IPS DF 6.9 (cell line): ENCODE results near the gene CDH4.

Experiments
- DNase-seq: peaks from one replicate; pipeline ENCODE4 v3.0.0-alpha.2; 2013; ENCODE audit warnings: low read depth, low spot score
- H3K27ac ChIP-seq: one replicate; pipeline ENCODE4 v1.5.1; 2013; ENCODE audit warnings: low read length, control low read depth
- H3K27me3 ChIP-seq: 2 replicates; pipeline ENCODE4 v1.6.1; 2013; ENCODE audit warnings: mild to moderate bottlenecking, low read length; ENCODE audit not compliant: control insufficient read depth, insufficient read depth
- H3K36me3 ChIP-seq: 2 replicates; pipeline ENCODE4 v1.6.1; 2013; ENCODE audit warnings: low read length; ENCODE audit not compliant: control insufficient read depth, insufficient read depth
- H3K4me1 ChIP-seq: 2 replicates; pipeline ENCODE4 v1.6.1; 2013; ENCODE audit warnings: low read length; ENCODE audit not compliant: control insufficient read depth, insufficient read depth
- H3K4me3 ChIP-seq: 2 replicates; pipeline ENCODE4 v1.5.1; 2013; ENCODE audit warnings: mild to moderate bottlenecking, low read length
- H3K9me3 ChIP-seq: 2 replicates; pipeline ENCODE4 v1.6.1; 2013; ENCODE audit warnings: low read length, inconsistent platforms; ENCODE audit not compliant: control insufficient read depth, insufficient read depth
- WGBS: extraction: QIAGEN DNeasy Blood & Tissue Kit; methylation state at CpG from one replicate; pipeline ENCODE4 v1.1.7; 2013; ENCODE audit warnings: mixed read lengths, missing lambda C conversion rate; ENCODE audit not compliant: insufficient read length, insufficient coverage; 5-methylcytosine and 5-hydroxymethylcytosine counted together

CDH4 gene

DNA sequence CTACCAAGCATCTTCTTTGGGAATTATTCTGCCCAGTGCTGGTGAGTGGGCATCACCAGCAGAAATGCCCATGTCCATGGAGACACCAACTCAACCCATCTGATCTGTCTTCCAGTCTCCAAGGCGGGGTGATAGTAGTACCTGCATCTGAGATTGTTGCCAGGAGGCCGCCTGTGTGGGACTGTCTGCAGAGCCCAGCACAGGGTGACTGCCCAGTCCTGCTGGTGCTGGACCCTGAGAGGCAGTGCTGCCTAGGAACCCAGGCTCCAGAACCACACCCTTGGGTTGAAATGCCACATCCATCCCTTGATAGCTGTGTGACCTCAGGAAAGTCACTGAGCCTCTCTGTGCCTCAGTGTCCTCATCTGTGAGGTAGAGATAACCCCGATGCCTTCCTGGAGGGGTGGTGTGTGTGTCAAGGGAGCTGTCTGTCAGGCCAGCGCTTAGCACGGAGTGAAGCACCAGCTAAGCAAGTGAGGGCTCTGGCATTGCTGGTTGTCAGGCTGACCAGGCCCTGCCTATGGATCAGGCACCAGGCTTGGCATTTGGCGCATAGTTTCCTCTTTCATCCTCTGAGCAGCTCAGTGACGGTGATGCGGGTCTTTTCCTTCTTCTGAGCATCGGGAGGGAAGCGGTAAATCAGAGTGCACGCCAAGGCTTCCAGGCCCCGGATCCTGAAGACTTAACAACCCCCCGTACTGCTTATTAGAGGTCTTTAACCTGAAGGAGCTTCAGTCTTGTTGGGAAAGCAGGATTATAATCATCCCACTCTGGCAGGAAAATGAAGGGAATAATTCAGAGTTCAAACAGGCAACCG is 268.2 kb downstream of the CDH4 start:
- no CpG with 5 or more reads among the region's 14 CpGs for WGBS
- DNase-seq, result no peak
- Histone ChIP-seq H3K9me3 (no peaks in the 10 kb centered on the region), H3K4me1 (no peaks in the 10 kb centered on the region), H3K36me3 (no peaks in the 10 kb centered on the region), H3K27ac (no peak overlapping the region), H3K27me3 (no peaks in the 10 kb centered on the region), H3K4me3 (no peak overlapping the region)

DNA sequence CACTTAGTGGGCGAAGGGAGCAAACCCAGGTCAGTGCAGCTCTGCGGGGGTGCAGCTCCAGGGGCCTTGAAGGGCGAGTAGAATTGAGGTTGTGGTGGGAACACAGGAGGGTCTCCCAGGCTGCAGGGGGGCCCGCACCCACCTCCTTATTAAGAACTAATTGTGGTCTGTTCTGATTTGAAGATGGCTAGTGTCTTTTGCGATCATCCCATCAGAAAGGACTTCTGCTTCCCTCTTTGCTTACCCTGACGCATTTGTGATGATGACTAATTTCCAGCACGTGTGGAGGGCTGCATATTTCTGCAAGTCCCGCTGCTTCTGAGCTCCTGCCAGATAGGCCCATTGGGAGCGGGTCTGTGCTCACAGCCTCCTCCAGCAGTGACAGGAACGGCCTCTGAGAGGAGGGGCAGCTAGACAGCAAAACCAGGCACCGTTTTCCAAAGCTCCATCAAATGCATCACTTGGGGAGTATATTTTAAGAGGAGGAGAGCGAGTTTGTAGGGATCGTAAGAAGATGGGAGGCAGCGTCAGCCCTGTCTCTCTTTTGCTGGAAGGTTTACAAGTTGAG is 268.9 kb downstream of the CDH4 start:
- Histone ChIP-seq H3K9me3 (no peaks in the 10 kb centered on the region), H3K27me3 (no peaks in the 10 kb centered on the region), H3K4me1 (no peaks in the 10 kb centered on the region), H3K36me3 (no peaks in the 10 kb centered on the region), H3K27ac (no peak overlapping the region), H3K4me3 (no peak overlapping the region)
- WGBS, result no CpG with 5 or more reads among the region's 14 CpGs
- no peak for DNase-seq

DNA sequence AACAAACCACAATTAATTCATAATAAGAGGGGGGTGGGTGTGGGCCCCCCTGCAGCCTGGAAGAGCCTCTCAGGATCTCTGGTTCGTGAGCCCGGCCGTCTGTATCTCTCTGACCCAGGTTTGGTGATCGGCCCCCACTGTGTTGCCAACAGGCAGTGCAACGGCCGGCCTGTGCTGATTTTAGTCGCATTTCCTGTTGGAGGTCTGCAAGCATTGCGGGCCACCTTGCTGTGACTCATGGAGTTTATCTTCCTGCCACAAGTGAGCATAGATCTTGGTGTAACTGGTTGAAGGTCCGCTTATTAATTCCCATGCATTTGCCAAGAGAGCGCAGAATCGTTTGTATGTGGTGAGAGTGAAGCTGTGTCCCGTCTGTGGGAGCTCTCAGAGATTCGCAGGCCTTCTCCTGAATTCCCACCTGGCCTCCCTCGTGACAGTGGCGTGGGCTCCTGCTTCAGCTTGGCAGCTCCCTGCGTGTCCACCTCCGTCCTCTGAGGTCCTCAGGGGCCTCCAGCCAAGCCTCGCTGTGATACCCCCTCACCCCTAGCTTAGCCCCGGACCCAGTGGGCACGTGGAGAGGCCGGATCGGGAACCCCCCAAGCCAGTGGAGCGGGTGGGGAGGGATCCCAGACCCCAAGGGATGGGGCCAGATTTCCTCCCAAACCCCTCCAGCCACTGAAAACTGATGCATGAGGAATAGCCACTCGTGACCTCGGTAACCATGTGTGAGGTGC is 269.8 kb downstream of the CDH4 start:
- H3K9me3 ChIP-seq, result no peaks in the 10 kb centered on the region
- no peaks in the 10 kb centered on the region for H3K4me1 ChIP-seq
- no peak for DNase-seq
- no peak overlapping the region for H3K4me3 ChIP-seq
- WGBS, result no CpG with 5 or more reads among the region's 25 CpGs
- no peaks in the 10 kb centered on the region for H3K36me3 ChIP-seq
- no peak overlapping the region for H3K27ac ChIP-seq
- H3K27me3 ChIP-seq, result no peaks in the 10 kb centered on the region

DNA sequence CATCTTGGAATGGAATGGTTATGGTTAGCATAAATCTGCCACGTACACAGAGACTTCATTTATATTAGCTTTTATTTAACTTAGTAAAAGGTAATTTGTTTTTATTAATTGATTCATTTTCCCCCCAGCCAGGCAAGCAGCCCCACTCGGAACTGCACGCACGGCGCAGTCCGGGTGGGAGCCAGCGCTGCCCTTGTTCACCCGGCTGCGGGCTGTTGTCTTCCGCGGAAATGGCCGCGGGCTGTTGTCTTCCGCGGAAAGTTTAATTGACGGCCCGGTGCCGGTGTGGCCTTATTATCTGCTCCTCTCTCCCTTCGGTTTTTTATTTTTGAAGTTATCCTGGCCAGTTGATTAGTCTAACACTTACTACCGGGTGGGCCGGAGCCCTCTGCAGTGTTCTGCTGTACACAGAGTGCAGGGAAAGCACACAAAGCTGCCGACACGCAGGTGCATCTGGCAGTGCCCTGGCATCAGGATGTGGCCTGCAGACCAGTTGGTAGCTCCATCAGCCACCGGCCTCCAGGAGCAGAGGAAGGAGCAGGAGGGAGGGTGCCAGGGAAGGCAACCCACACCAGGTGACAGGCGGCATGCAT is 270.5 kb downstream of the CDH4 start:
- H3K4me1 ChIP-seq, result no peaks in the 10 kb centered on the region
- H3K27me3 ChIP-seq, result no peaks in the 10 kb centered on the region
- no peaks in the 10 kb centered on the region for H3K9me3 ChIP-seq
- H3K36me3 ChIP-seq, result no peaks in the 10 kb centered on the region
- WGBS, result no CpG with 5 or more reads among the region's 25 CpGs
- no peak for DNase-seq
- no peak overlapping the region for H3K27ac ChIP-seq
- H3K4me3 ChIP-seq, result no peak overlapping the region

GRCh38 chr20:61523145-61523544 is 271.1 kb downstream of the CDH4 start:
- Histone ChIP-seq H3K27me3 (no peaks in the 10 kb centered on the region), H3K4me1 (no peaks in the 10 kb centered on the region), H3K4me3 (no peak overlapping the region), H3K27ac (no peak overlapping the region), H3K9me3 (no peaks in the 10 kb centered on the region), H3K36me3 (no peaks in the 10 kb centered on the region)
- no CpG with 5 or more reads among the region's 19 CpGs for WGBS
- no peak for DNase-seq

DNA sequence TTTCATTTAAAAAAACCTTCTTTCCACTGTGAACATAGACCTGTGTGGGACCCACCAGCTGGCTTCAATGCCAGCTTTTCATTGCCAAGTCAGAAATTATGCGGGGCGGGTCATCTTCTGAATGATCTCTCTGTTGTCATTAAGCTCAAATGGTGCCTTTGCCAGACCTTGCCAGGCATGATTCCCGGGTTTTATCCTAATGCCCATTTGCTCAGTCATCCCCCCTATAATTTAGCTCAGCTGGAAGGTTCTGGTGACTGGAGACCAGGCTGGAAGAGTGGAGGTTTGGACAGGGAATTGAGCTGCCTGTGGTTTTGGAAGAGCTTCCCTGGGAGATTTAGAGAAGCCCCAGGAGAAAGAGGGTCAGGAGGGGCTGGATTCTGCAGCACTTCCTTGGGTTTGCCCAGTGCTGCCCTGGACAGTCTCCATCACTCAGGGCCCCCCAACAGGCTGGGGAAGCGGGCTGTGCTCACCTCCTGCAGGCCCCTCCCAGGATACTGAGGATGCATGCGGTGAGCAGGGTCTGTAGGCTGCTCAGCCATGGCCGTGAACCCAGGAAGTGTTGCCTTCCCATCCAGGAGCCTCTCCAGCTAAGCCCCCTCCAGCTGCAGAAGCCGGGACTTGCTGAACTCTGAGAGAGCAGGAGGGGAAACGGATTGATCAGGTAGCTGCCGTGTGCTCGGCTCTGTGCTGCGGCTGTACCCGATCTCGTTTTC is 273.0 kb downstream of the CDH4 start:
- Histone ChIP-seq H3K27ac (no peak overlapping the region), H3K4me1 (no peaks in the 10 kb centered on the region), H3K27me3 (no peaks in the 10 kb centered on the region), H3K36me3 (no peaks in the 10 kb centered on the region), H3K4me3 (no peak overlapping the region), H3K9me3 (no peaks in the 10 kb centered on the region)
- no peak for DNase-seq
- no CpG with 5 or more reads among the region's 13 CpGs for WGBS

- WGBS, result no CpG with 5 or more reads among the region's 21 CpGs
Observed at GRCh38 chr20:61525781-61526431, 273.8 kb downstream of the CDH4 start.

DNA sequence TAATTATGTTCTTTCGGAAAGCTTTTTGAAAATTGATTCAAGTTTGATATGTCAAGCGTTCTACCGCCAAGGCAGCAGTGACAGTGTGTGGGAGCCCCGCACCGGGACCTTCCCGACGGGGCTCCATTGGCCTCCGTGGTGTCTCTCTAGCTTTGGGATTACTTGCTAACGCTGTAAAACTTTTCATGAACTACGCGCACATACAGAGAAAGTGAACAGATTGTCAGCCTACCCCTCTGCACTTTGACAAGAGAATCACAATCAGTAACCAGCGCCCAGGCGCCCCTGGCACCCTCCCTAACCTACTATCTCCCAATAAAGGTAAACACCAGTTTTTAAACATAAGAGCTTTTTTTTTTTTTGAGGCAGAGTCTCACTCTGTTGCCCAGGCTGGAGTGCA is 274.8 kb downstream of the CDH4 start:
- H3K4me1 ChIP-seq, result no peaks in the 10 kb centered on the region
- no peak overlapping the region for H3K27ac ChIP-seq
- no peaks in the 10 kb centered on the region for H3K27me3 ChIP-seq
- DNase-seq, result no peak
- no CpG with 5 or more reads among the region's 13 CpGs for WGBS
- H3K4me3 ChIP-seq, result no peak overlapping the region
- H3K36me3 ChIP-seq, result no peaks in the 10 kb centered on the region
- H3K9me3 ChIP-seq, result no peaks in the 10 kb centered on the region

More at GRCh38 chr20:61525781-61526431, 273.8 kb downstream of the CDH4 start:
- no peaks in the 10 kb centered on the region for H3K4me1 ChIP-seq
- H3K9me3 ChIP-seq, result no peaks in the 10 kb centered on the region
- no peak for DNase-seq
- no peak overlapping the region for H3K27ac ChIP-seq
- H3K4me3 ChIP-seq, result no peak overlapping the region
- H3K27me3 ChIP-seq, result no peaks in the 10 kb centered on the region
- H3K36me3 ChIP-seq, result no peaks in the 10 kb centered on the region

DNA sequence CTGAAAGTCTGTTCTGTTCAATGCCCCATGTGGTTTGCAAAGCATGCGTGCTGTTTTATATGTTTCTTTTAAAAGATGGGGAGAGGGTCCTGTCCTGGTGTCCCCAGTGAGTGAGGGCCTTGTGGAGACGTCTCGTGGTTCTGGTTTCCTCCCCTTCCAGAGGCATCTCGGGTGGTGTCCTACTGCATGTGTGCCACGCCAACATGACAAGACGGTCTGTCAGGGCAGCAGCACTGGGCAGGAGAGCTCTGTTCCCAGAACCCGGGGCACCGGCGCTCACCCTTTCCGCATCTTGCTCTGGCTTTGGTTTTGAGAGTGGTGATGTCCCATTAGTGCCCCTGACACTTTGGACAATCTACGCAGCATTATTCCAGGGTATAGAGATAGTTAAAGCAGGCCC is 275.6 kb downstream of the CDH4 start:
- no peaks in the 10 kb centered on the region for H3K27me3 ChIP-seq
- no peak for DNase-seq

More for the DNA sequence above, 275.6 kb downstream of the CDH4 start:
- H3K9me3 ChIP-seq, result no peaks in the 10 kb centered on the region
- H3K4me3 ChIP-seq, result no peak overlapping the region
- H3K27ac ChIP-seq, result no peak overlapping the region
- H3K36me3 ChIP-seq, result no peaks in the 10 kb centered on the region
- H3K4me1 ChIP-seq, result no peaks in the 10 kb centered on the region
- WGBS, result no CpG with 5 or more reads among the region's 11 CpGs
